HG02623 (cell line): ENCODE data around the gene IQCK.

ENCODE experiments used
- ATAC-seq: cut with Tn5 transposase; IDR thresholded peaks from one replicate; pipeline ENCODE4 v1.9.1; 2021; ENCODE audit warnings: moderate library complexity; ENCODE audit not compliant: unreplicated experiment

IQCK gene

GRCh38 chr16:19753815-19754643 lies 36.0 kb downstream of the IQCK start:
- ATAC-seq = no peak

DNA sequence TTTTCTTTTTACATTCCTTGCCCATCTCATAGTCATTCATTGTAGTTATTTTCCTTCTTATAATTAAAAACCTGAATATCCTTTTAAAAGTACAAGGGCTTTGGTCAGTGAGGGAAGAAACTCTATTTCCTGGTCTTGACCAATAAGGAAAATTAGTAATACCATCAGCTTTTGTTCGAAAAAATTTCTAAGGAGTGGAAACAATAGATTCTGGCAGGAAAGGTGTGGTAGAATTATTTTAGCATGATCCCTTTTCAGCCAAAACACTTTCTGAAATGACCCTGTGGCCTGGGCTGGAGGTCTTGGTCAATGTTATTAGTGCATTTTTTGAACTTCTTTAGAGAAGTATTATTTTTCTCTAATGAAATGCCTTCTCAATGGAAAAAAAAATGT lies 36.6 kb downstream of the IQCK start:
- ATAC-seq = no peak

DNA sequence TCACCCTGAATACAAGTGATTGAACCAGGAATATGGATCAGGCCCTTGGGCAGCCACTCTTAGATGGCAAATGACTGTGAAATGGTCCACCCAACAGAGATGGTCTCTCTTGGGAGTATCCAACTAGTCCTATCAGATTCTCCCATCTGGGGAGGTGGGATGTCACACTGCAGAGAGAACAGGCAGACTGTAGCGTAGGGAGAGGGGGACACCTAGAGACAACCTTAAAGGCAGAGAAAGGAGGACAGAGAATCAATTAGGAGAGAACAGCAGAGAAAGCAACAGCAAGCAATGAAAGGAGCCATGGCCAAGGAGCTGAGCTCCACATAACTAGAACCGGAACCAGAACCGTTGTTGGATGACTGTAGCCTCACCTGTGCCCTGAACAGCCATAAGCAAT lies 37.2 kb downstream of the IQCK start:
- no peak for ATAC-seq

- no peak for ATAC-seq
Measured at GRCh38 chr16:19757026-19757425, 39.0 kb downstream of the IQCK start.

GRCh38 chr16:19757762-19758595 lies 39.9 kb downstream of the IQCK start:
- no peak for ATAC-seq

- no peak for ATAC-seq
Measured at GRCh38 chr16:19760356-19761060, 42.4 kb downstream of the IQCK start.

DNA sequence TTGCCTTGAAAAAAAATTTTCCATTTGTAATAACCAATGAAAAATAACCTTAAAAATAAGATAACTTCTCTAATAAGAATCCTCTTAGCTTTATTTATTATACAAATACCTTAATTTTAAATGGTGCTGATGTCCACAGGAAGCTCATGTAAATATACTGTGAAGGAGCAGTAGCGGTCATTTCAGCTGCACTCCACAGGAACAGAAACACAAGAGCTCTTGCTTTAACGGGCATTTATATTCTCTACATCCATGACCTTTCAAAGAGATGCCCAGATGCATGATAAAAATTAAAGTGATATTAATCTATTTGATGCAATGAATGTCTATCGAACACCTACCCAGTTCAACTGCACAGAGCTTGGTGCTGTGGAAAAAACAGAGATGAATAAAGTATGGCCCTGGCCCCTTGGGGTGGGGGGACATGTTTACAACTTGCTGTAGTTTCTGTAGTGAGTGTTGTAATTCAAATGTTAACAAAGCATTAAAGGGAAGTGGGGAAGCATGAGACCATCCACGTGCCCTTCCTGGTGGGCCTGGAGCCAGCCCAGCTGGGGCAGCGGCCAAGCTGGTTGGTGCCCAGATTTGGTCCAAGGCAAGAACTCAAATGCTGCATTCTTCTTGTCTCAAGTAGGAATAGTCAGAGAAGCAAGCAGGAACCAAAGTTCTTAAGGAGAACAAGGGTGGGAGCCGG lies 47.9 kb downstream of the IQCK start:
- ATAC-seq = no peak

- ATAC-seq = no peak
Measured at GRCh38 chr16:19766554-19766884, 48.4 kb downstream of the IQCK start.

DNA sequence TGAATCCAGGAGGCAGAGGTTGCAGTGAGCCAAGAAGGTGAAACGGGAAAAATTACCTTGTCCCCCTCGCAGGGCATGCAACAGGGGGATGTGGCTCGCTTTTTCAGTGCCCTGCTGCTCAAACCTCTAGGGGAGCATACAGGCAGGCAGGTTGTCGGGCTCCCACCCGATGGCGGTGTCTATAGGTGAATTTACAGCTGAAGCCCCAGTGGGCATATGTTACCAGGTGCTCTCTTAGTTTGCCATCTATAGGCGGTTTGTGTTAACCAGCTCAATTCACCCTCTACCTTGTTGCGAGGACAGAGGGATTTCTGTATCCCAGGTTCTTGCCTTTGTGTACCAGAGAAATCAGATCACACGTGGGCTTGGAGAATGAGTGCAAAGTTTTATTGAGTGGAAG lies 48.9 kb downstream of the IQCK start:
- no peak for ATAC-seq

DNA sequence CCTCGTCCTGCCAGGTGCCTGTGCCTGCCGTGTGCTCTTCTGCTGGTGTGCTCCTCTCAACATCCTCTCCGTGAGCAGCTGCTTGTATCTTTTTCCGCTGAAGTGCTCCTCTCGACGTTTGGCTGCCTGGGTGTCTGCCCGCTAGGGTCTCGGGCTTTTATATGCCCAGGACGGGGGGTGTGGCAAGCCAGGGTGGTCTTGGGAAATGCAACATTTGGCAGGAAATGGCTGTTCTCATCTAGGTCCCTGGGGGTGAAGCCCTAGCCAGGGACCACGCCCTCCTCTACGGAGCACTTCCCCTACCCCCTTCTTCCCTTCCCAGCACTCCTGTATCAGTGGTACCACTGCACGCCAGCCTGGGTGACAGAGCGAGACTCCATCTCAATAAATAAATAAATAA lies 49.4 kb downstream of the IQCK start:
- ATAC-seq = no peak

DNA sequence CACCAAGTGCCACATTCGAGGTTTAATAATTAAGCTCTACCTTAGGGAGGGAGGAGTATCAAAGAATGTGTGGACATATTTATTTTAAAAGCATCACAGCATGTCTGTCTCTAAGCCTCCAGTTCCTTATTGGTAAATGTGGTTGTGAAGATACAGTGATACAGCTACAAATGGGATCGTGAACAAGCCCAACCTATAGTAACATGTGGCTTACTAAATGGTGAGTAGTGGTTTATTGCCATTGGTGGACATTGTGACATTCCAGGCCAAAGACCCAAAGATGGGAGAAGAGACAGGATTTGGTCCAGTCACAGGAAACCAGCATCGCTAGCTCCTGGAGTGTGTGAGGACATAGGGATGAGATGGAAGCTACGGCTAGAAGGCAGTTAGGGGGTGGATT lies 51.2 kb downstream of the IQCK start:
- no peak for ATAC-seq

- ATAC-seq = no peak
Measured at GRCh38 chr16:19771040-19771439, 53.0 kb downstream of the IQCK start.

DNA sequence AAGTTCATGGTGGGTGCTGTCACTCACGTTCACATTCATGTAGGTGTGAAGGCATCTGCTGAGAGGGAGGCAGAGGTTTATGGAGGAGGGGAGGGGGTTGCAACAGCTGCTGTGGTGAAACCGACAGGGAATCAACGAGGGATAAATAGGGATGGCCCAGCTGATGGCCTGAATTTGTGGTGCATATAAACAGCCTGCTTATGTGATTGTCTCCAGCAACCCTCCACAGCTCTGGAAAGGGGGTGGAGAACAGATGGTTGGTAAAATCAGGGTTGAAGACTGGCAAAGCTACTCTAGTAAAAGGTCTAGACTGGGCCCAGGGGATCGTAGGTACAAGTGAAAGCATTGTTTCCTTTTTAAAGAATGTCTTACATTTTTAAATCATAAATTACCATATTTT lies 53.7 kb downstream of the IQCK start:
- ATAC-seq = no peak

DNA sequence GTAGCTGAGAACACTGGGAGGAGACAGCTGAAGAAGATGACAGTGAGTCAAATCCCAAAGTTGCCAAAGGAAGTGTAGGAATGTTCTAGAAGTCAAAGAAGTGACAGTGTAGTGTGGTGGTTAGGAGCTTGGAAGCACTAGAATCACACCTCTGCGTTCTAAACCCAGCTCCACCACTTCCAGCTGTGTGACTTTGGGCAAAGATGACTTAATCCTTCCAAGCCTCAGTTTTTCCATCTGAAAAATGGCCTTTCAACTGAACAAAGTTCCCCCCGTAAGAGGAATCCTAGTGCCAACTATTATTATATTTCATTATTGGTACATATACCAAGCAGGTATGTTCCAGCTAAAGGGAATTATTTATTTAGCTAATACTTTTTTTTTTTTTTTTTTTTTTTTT lies 56.0 kb downstream of the IQCK start:
- ATAC-seq = no peak

- ATAC-seq = no peak
Measured at GRCh38 chr16:19776147-19776546, 58.1 kb downstream of the IQCK start.

DNA sequence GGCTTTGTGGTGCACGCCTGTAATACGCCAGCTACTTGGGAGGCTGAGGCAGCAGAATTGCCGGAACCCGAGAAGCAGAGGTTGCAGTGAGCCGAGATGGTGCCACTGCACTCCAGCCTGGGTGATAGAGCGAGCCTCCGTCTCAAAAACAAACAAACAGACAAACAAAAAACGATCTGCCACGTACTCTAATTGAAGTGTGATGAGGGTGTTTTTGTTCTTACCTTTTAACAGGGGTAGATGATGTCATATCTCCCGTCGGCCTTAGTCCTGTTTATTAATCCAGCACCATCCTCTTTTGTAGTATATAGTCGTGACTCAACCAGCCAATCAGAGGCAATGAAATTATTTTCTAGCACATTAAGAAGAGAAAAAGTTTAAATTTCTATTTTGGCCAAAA lies 58.5 kb downstream of the IQCK start:
- ATAC-seq = no peak

GRCh38 chr16:19780321-19780720 lies 62.2 kb downstream of the IQCK start:
- ATAC-seq = no peak

DNA sequence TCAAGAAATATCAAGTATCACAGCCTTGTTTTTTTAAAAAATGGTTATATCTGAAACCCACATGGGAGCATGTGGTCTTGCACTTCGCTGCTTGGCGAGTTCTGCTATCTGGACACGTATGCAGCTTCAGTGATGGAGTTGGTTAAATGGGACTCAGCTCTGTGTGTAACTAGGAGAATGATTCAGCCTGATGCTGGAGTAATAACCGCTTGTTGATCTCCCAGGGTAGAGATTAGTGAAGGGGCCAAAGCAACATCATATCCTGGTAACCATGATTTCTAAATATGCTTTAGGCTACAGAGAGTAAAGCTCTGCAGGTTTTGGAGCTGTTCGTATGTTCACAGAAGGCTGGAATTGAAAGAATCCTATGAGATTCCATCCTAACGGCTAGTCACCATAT lies 63.2 kb downstream of the IQCK start:
- no peak for ATAC-seq

- no peak for ATAC-seq
Measured at GRCh38 chr16:19783363-19784182, 65.5 kb downstream of the IQCK start.

GRCh38 chr16:19784183-19784736 lies 66.2 kb downstream of the IQCK start:
- ATAC-seq = no peak
